IMR-90 (cell line): ENCODE results near the gene SUPT3H.

ENCODE experiments used
- CEBPB ChIP-seq: IDR thresholded peaks from 2 replicates; pipeline ENCODE4 v1.6.1; 2012; ENCODE audit warnings: low read depth, low read length, improper control_type of control experiment
- CHD1 ChIP-seq: IDR thresholded peaks from 2 replicates; pipeline ENCODE4 v1.6.1; 2012; ENCODE audit warnings: low read depth, low read length, improper control_type of control experiment
- CTCF ChIP-seq: conservative IDR thresholded peaks from 2 replicates; pipeline ENCODE4 v1.5.1; 2012; ENCODE audit warnings: mild to moderate bottlenecking, low read depth, low read length, improper control_type of control experiment
- ELK1 ChIP-seq: fragments of 150-350 bp; IDR thresholded peaks from 2 replicates; pipeline ENCODE4 v1.6.1; 2016; ENCODE audit warnings: low read depth, mild to moderate bottlenecking, low read length, moderate library complexity, borderline replicate concordance
- MAFK ChIP-seq: IDR thresholded peaks from 2 replicates; pipeline ENCODE4 v1.6.1; 2012; ENCODE audit warnings: low read depth, low read length, improper control_type of control experiment
- MAZ ChIP-seq: IDR thresholded peaks from 2 replicates; pipeline ENCODE4 v1.6.1; 2012; ENCODE audit warnings: low read depth, mild to moderate bottlenecking, low read length, improper control_type of control experiment, moderate library complexity, borderline replicate concordance
- MXI1 ChIP-seq: IDR thresholded peaks from 2 replicates; pipeline ENCODE4 v1.6.1; 2012; ENCODE audit warnings: low read depth, mild to moderate bottlenecking, low read length, moderate library complexity, borderline replicate concordance
- NFE2L2 ChIP-seq: fragments of 150-350 bp; IDR thresholded peaks from 2 replicates; pipeline ENCODE4 v1.6.1; 2016; ENCODE audit warnings: low read depth, mild to moderate bottlenecking, low read length
- POLR2A ChIP-seq: IDR thresholded peaks from 2 replicates; pipeline ENCODE4 v1.6.1; 2012; ENCODE audit warnings: mild to moderate bottlenecking, low read depth, low read length
- RAD21 ChIP-seq: IDR thresholded peaks from 2 replicates; pipeline ENCODE4 v1.6.1; 2012; ENCODE audit warnings: low read length, improper control_type of control experiment
- TF ChIP-seq, protein P1 (sequence below): fragments of 150-350 bp; IDR thresholded peaks from 2 replicates; pipeline ENCODE4 v1.6.1; 2017; ENCODE audit warnings: mild to moderate bottlenecking, antibody characterized with exemption, low read length, low read depth

GRCh38 chr6:44828780-44829179 lies 549.0 kb downstream of the SUPT3H start:
- TF ChIP-seq ELK1 (no peak), CTCF (no peak), MXI1 (no peak), RAD21 (no peak), POLR2A (no peak), NFE2L2 (no peak), MAZ (no peak), MAFK (no peak), CHD1 (no peak), CEBPB (no peak)
- TF ChIP-seq, protein P1, sequence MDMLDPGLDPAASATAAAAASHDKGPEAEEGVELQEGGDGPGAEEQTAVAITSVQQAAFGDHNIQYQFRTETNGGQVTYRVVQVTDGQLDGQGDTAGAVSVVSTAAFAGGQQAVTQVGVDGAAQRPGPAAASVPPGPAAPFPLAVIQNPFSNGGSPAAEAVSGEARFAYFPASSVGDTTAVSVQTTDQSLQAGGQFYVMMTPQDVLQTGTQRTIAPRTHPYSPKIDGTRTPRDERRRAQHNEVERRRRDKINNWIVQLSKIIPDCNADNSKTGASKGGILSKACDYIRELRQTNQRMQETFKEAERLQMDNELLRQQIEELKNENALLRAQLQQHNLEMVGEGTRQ = no peak
